ENCODE results near the gene TNFRSF8.

TNFRSF8 gene

GRCh38 chr1:12064073-12064969 is 1.2 kb downstream of the TNFRSF8 start:
- DNase-seq, result no peak

GRCh38 chr1:12065872-12066271 is 2.8 kb downstream of the TNFRSF8 start:
- DNase-seq, result no peak

- DNase-seq, result no peak
These were observed 5.1 kb downstream of the TNFRSF8 start for GRCh38 chr1:12067900-12068821.

GRCh38 chr1:12069623-12070244 is 6.6 kb downstream of the TNFRSF8 start:
- no peak for DNase-seq

- DNase-seq, result no peak
These were observed 8.8 kb downstream of the TNFRSF8 start for GRCh38 chr1:12071892-12072291.

- DNase-seq, result no peak
These were observed 9.6 kb downstream of the TNFRSF8 start for GRCh38 chr1:12072741-12073140.

DNA sequence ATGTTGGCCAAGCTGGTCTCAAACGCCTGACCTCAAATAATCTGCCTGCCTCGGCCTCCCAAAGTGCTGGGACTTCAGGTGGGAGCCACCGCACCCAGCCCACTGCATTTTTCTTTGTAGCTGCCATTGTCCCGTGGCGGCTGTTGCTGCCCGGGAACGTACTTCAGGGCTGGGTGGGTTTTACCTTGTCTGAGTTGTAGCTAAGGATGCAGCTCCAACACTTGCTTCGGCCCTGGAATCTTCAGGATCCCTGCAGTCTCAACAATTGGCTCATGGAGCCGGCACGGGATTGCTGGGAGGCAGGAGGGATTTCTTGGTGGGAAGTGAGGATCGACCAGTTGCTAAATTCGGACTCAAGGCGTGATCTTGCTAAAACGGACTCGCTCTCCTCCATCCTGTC is 10.7 kb downstream of the TNFRSF8 start:
- no peak for DNase-seq

GRCh38 chr1:12075195-12076114 is 12.4 kb downstream of the TNFRSF8 start:
- no peak for DNase-seq

DNA sequence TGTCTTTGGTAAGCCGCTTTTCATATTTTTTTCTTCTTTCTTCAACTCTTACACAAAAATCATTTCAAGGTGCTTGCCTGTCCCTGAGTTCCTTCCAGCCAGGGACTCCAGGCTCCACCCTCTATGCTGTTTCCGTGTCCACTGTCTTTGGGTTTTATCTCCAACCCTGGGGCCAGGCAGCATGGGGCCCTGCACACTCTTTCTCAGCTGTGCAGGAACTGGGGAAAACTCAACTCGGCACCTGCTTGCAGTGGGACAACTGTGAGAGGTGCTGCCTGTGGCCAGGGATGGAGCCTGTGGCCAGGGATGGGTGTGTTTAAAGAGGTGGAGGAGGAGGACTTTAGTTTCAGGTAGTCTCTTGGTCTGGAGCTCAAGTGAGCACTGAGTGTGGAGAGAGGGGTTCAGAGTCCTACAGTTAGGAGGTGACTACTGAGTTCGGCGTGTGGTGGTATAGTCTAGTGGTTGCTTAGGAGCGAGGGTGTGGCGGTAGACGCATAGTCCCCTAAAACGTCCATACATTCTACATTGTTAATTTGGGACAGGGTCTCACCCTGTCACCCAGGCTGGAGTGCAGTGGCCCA is 13.4 kb downstream of the TNFRSF8 start:
- no peak for DNase-seq

DNA sequence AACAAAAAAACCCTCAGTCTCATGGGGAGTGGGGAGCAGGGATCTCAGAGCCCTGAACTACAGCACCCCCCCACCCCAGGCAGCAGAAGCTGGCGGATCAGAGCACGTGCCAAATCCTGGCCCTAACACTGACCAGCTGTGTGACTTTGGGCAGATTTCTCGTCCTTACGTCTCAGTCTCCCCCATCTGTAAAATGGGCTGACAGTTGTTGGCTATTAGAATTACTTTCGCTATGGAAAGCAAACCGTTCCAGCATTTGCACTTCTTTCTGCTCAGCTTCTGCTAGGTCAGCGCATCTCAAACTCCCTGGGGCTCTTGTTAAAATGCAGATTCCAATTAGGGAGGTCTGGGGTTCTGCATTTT is 15.5 kb downstream of the TNFRSF8 start:
- no peak for DNase-seq

- DNase-seq, result peak; percentile 32
These were observed 16.1 kb downstream of the TNFRSF8 start for GRCh38 chr1:12078938-12079861.

- DNase-seq, result no peak
These were observed 17.1 kb downstream of the TNFRSF8 start for GRCh38 chr1:12080156-12080555.

DNA sequence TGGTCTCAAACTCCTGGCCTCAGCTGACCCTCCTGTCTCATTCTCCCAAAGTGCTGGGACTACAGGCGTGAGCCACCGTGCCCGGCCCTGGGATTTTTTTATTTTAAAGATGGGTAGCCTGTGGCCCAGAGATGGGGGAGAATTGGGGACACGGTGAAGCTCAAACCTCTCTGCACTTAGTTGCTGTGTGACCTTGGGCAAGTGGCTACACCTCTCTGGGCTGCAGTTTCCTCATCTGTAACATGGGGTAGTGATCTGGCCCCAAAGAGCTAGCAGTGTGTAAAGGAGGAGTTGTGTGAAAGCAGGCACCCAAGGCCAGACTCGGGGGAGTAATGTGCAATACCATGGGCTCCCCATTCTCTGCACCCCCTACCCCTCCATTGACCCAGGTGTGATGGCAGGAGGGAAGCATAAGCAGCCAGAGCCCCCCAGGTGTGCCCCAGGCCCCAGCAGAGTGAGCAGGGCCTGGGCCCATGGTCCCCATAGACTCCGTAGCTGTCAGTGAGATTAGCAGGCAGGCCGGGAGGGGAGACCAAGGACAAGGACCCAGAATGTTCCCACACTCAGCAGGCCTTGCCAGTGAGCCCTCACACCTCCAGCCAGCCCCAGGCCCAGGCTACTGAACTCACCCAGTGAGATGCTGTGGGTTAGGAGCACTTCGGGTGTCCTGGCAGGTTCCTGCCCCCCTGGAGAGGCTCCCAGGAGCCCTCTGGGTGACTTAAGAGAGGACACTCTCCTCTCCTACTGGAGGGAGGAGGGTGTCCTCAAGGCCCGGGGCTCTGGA is 17.9 kb downstream of the TNFRSF8 start:
- no peak for DNase-seq

- DNase-seq, result no peak
These were observed 18.7 kb downstream of the TNFRSF8 start for GRCh38 chr1:12081648-12082396.

- DNase-seq, result no peak
These were observed 19.9 kb downstream of the TNFRSF8 start for GRCh38 chr1:12082988-12083387.

DNA sequence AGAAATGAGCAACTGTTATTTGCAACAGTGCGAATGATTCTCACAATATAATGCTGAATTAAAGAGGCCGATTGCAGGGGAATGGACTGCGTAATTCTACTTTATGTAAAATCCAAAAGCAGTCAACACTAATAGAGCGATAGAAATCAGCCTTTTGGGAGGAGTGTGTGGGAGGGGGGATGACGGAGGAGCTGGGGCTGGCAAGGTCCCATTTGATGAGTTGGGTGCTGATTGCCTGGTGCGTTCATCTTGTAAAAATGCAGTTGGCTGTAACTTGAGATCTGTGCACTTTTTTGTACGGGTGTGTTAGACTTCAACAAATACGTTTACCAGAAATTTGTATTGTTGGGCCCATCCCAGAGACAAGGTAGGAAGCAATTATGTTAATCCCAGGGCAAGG is 20.7 kb downstream of the TNFRSF8 start:
- DNase-seq, result no peak

DNA sequence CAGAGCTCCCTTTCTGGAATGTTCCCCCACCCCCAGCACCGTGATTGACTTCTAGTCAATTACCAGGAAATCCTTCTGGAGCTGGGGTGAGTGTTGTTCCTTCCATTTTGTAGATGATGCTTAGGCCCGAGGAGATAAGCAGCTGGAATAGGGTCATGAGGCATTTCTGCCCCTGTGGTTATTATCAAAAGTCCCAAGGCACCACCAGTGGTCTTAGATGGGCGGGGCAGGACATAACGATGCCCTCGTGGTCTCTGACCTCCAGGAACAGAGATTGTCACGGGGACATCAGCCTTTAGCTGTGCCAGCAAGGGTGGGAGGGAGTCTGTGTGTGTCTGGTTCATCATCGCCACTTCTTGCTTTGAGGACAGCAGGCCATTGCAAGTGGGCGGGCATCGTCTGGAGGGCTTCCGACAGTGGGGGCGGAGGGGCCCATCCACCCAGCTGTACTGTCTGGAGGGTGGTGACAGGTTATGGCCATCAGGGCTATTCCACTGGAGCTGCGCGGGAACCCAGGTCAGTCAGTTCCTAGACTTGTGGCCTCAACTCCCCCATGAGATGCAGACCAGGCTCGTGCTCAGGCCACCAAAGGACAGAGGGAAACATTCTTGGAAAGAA is 22.6 kb downstream of the TNFRSF8 start:
- no peak for DNase-seq

GRCh38 chr1:12087797-12088314 is 24.8 kb downstream of the TNFRSF8 start:
- no peak for DNase-seq
